Kidney capillary endothelial cell (primary cell): ENCODE measurements around the gene SHTN1.

Experiments used
- DNase-seq: peaks from one replicate; pipeline ENCODE4 v3.0.0-alpha.2; 2018; ENCODE audit warnings: low spot score

The SHTN1 gene

DNA sequence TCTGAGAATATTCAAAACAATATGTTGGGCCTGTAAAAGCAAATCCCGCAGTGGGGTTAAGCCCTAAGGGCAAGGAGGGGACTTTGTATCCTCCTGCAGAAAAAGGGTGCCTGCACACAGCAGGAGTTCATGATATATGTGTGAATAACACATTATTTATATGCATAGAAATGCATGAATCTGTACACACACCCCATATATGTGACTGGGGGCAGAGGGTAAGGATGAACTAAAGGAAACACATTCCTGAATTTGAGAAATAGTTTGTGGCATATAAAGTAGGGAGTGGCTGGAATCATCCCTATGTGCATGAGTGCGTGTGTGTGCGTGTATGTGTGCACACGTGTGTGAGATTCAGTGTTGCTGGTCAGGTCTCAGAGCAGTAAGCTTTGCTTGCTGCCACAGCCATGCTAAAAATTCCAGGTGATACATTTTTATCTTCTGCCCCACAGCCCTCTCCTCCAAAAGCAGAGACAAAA, 136.8 kb downstream of the SHTN1 start:
- DNase-seq: no peak

DNA sequence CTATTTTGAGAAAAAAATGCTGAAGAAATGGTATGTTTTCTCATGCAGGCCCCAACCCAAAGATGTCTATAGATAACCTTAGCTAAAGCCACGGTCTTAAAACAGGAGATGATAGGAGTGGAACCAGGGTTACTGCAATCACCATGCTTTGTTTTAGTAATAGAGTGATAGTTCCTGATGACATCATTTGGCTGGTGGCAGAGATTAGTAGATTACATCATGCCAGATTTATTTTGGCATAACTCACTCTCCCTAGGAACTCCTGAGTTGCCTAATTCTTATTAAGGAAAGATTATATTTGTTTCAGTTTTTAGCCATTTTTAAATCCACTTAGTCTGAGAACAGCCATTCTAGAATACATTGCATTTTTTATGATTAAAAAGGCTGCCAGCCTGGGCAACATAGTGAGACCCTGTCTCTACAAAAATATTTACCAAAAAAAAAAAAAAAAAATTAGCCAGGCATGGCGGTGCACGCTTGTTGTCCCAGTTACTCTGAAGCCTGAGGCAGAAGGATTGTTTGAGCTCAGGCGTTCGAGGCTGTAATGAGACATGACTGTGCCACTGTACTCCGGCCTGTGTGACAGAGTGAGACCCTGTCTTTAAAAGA, 137.9 kb downstream of the SHTN1 start:
- DNase-seq: no peak

GRCh38 chr10:116866066-116866465, 138.9 kb downstream of the SHTN1 start:
- DNase-seq: no peak

DNA sequence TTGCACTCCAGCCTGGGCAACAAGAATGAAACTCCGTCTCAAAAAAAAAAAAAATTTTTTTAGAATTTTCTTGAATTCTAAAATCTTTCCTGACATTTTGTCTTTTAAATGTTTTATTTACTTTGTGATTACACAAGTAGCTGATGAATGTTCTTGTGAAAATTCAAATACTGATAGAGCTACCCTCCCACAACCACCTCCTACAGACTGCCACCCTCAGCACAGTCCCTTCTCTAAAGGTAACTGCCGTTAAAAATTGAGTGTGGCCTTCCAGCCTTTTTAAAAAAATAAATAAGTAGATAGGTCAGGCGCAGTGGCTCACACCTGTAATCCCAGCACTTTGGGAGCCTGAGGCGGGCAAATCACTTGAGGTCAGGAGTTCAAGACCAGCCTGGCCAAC, 140.6 kb downstream of the SHTN1 start:
- no peak for DNase-seq

GRCh38 chr10:116861796-116862195, 143.2 kb downstream of the SHTN1 start:
- DNase-seq: no peak

- DNase-seq: no peak
Measured at GRCh38 chr10:116857156-116857555, 147.8 kb downstream of the SHTN1 start.

GRCh38 chr10:116853701-116854100, 151.3 kb downstream of the SHTN1 start:
- DNase-seq: no peak

- no peak for DNase-seq
Measured at GRCh38 chr10:116853287-116853686, 151.7 kb downstream of the SHTN1 start.

DNA sequence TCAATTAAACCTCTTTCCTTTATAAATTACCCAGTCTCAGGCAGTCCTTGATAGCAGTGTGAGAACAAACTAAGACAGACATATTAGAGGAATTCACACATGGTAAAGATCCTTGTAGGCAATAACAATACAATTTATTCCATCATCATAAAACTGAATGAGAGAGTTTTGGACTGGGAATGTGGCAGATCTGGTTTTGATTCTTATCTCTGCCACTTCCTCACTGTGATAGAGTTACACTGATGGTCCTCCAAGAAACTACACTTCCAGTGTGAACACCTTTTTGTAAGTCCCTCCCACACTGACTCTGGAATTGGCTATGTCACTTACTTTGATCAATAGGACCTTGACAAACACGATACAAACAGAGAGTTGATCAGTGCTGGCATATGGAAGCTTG, 152.7 kb downstream of the SHTN1 start:
- no peak for DNase-seq

DNA sequence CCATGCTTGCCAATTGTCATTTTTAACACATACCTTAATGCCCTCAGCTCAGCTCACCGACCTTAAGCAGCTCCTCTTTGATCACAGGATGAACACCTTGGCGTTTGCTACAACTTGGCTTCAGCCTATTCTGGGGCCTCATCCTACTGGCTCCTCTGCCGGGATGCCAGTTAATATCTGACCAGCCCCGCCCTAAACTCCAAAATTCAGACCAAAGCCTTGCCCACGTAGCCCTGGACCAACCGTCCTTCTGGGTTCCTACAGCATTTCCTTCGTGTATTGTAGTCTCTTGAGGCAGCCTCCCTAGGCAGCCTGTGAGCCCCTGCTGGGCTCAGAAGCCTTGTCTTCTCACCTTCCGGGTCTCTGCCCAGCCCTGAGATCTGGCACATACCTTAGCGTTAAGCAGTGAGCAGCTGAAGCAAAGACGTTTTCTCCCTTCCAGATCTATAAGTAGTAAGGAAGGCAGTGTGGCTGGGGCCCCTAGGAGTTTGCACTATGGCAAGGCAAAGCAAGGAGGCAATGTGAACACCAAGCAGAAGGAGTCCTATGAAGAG, 154.9 kb downstream of the SHTN1 start:
- DNase-seq: no peak

- peak; percentile 51 for DNase-seq
Measured at GRCh38 chr10:116849248-116850057, 155.5 kb downstream of the SHTN1 start, which contains the start of gene ENO4. TSS of gene ENO4 (plus strand) at chr10:116849499. CDS start at chr10:116849567, 68 bp downstream.

GRCh38 chr10:116848944-116849247, 156.1 kb downstream of the SHTN1 start:
- no peak for DNase-seq

GRCh38 chr10:116848032-116848943, 156.7 kb downstream of the SHTN1 start:
- no peak for DNase-seq

GRCh38 chr10:116845823-116846222, 159.2 kb downstream of the SHTN1 start:
- DNase-seq: no peak

DNA sequence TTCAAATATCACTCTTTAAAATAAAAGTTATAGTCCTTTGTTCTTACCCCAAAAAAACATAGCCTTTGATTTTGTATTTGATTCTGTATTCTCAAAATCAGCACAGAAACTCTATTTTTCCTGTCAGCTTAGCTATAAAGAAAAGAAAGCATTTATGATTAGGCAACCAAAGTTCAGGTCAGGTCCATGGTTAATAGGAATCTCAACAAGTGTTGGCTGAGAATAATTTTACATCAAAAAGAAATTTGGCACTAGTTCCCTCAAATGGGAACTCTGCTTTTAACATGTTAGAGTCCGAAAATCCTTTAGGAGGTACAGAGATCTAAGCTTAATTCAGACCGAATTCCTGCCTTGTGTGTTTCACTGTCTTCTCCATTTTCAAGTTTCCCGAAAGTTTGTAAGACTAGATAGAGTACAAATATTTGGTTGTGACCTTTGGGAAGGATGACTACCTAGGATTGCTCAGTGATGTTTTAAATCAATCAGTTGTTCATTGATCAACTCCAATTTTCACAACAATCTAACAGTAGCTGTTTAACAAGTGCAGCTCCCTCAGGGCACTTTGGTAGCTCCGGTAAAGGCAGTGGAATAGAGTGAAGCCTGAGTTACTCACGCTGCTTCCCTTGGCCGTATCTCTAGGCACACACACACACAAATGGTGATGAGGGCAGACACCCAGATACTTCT, 164.5 kb downstream of the SHTN1 start:
- no peak for DNase-seq

- DNase-seq: no peak
Measured at GRCh38 chr10:116838143-116838725, 166.8 kb downstream of the SHTN1 start.

DNA sequence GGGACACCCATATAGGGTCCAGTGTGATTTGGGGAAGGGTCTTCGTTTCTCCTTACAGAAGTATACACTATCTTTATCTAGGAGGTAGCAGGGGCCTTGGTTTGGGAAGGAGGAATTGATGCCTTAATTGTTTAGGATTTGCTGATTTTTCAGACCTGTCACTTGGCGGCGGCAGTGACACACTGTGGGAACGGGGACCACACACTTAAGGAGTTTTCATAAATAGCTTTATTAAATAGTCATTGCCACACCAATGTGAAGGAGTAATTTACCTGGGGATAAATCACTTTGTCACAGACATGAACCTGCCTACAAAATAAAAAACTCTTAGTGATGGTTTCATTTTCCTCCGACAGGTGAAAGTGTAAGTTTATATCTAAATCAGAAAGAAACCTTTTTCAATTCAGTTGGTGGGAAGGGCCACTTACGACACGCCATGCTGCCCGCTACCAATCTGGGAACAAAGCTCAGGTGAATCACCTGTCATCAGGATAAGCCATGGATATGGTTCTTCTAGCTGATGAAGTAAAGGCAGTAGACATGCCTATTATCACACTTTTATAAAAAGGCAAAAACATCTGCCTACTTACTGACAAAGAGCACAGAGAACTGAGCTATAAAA, 168.0 kb downstream of the SHTN1 start:
- peak; percentile 8 for DNase-seq

DNA sequence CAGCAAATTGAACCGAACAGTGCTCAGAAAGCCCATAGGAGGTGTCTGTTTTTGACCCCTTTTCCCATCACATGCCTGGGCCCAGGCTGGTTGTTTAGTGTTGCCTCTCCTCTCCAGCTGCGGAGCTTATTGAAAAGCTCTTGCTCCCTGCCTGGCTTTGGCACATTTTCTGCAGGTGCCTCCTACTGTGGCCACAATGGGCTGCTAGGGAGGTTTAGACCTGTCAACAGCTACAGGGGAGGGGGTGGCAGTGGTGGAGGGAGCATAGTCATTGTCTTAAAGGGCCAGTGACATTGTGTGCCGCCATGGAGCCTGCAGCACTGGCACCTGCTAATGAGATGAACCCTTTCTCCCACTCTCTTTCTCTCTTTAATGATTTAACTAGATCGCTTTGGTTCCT, 168.9 kb downstream of the SHTN1 start:
- no peak for DNase-seq

- DNase-seq: no peak
Measured at GRCh38 chr10:116835658-116836057, 169.3 kb downstream of the SHTN1 start.
